Spleen (tissue), 11 donors: ENCODE results near the gene TBCC. TPM values are rescaled to one million over a fixed set of nuclear protein-coding genes. Genes with fewer than 3 reads are reported as not detected.

Experiments
- DNase-seq: peaks from one replicate; pipeline ENCODE4 v3.0.0-alpha.2; 2020
- H3K27ac ChIP-seq, 8 donors: fragments of 200-600 bp; sonication (generic) in 7 of 8; 1 replicate in 4 of 8; 2 replicates in 4 of 8; pipeline versions ENCODE4 v1.5.0 to v1.8.0; 2016 to 2021; ENCODE audit warnings: inconsistent platforms in 4 of 8, mild to moderate bottlenecking in 4 of 8, moderate library complexity in 1 of 8
- H3K27me3 ChIP-seq, 7 donors: fragments of 200-600 bp; sonication (generic) in 6 of 7; replicated peaks in 1 of 7; 1 replicate in 4 of 7; 2 replicates in 3 of 7; pipeline versions ENCODE4 v1.5.0 to v1.8.0; 2016 to 2021; ENCODE audit warnings: inconsistent platforms in 3 of 7, mild to moderate bottlenecking in 1 of 7
- H3K36me3 ChIP-seq, 6 donors: fragments of 200-600 bp; sonication (generic) in 5 of 6; 1 replicate in 4 of 6; 2 replicates in 2 of 6; pipeline versions ENCODE4 v1.5.0 to v1.8.0; 2016 to 2021; ENCODE audit warnings: inconsistent platforms in 2 of 6
- H3K4me1 ChIP-seq, 6 donors: fragments of 200-600 bp; sonication (generic) in 5 of 6; 1 replicate in 3 of 6; 2 replicates in 3 of 6; pipeline versions ENCODE4 v1.5.0 to v1.8.0; 2016 to 2021; ENCODE audit warnings: inconsistent platforms in 3 of 6
- H3K4me3 ChIP-seq, 8 donors: fragments of 200-600 bp; sonication (generic) in 7 of 8; 1 replicate in 4 of 8; 2 replicates in 4 of 8; pipeline versions ENCODE4 v1.5.0 to v1.8.0; 2016 to 2021; ENCODE audit warnings: inconsistent platforms in 4 of 8, mild to moderate bottlenecking in 4 of 8, moderate library complexity in 2 of 8
- H3K9me3 ChIP-seq, 8 donors: fragments of 200-600 bp; sonication (generic) in 7 of 8; 1 replicate in 4 of 8; 2 replicates in 4 of 8; pipeline versions ENCODE4 v1.5.0 to v1.8.0; 2016 to 2021; ENCODE audit warnings: inconsistent platforms in 4 of 8
- POLR2A ChIP-seq, 3 donors: fragments of 450-650 bp; IDR thresholded peaks; one replicate each; pipeline ENCODE4 v1.5.1; 2017; ENCODE audit warnings: antibody characterized with exemption in 3 of 3, mild to moderate bottlenecking in 1 of 3
- POLR2AphosphoS5 ChIP-seq, 3 donors: sonication (generic); formaldehyde crosslinking; IDR thresholded peaks; one replicate each; pipeline ENCODE4 v1.5.1; 2017; ENCODE audit warnings: antibody characterized with exemption in 3 of 3
- WGBS, 5 donors: extraction: QIAGEN DNeasy Blood & Tissue Kit in 3 of 5; methylation state at CpG; one replicate each; pipeline versions ENCODE4 v1.1.5 to v1.1.7; 2013 to 2018; 5-methylcytosine and 5-hydroxymethylcytosine counted together
- intact Hi-C: fragments of 100-400 bp; cut with DNase I; formaldehyde crosslinking; loops from one replicate; pipeline ENCODE4 v1.15.0; 2023; ENCODE audit warnings: low total_unique reads
- polyA plus RNA-seq, 3 donors: library from polyadenylated mRNA; stranded (reverse); fragments of 200-250 nt; gene quantifications; one replicate each; pipeline ENCODE4 v1.2.1, GENCODE V29; 2013
- total RNA-seq, 7 donors: library from RNA; depleted of rRNA in 3 of 7; stranded (reverse); fragments of >200 nt in 3 of 7; fragmentation: NEBNext Ultra II Directional in 4 of 7; extraction: Animal tissue kit (Norgen Biotek cat#: 25700) in 4 of 7; gene quantifications; one replicate each; pipeline versions ENCODE4 v1.1.0 to v1.2.1, GENCODE V29; 2016 to 2021
- TF ChIP-seq, protein P1 (sequence below), 11 experiments: fragments of 200-600 bp in 7 of 11; fragments of 450-650 bp in 4 of 11; sonication (generic) in 4 of 11; IDR thresholded peaks in 8 of 11; conservative IDR thresholded peaks in 3 of 11; 1 replicate in 7 of 11; 2 replicates in 4 of 11; pipeline versions ENCODE4 v1.4.0 to v1.8.0; 2016 to 2021; ENCODE audit warnings: antibody characterized with exemption in 11 of 11, inconsistent platforms in 4 of 11, mild to moderate bottlenecking in 1 of 11
- donor health status: healthy with polysubstance abuse.
- donor health status: DM: no; HTN: no; CAD: no; lungs with moderate emphysema.
- donor health status: DM: no; HTN: no; CAD: no.
- donor health status: Bipolar disorder and iron deficiency.
- donor health status: healthy.
- donor health status: DM: no; HTN: no; CAD: no.
- donor health status: DM: yes; HTN: yes; CAD: no.

Gene TBCC
- total and polyA plus RNA-seq, 10 donors = 22.2 to 63.3 (median 44.4) TPM

DNA sequence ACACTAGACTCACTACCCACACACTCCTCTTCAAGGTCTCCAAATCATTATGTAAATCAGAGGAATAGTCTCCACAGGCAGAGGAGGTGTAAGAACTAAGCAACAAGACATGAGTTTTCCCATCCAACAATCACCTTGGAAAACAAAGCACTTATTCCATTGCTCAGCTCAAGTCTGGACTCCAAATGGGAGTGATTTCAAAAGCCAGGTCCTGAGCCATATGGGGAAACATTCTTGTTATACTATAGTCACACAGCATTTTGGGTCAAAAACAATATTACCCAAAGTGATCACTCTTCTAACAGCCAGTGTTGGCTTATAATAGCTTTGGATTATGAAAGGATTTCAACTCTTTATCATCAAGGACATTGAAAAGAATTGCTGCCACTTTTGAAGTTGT is 19.9 kb downstream of the TBCC start:
- H3K4me1 ChIP-seq = peaks cover 0 to 20% (median 15%) of the 10 kb centered on the region in 6 donors
- H3K9me3 ChIP-seq = no peaks in the 10 kb centered on the region
- intact Hi-C loops = loop anchor here (5.0 kb wide), 1 partner anchor 64 kb away; no protein-coding TSS in a partner anchor
- DNase-seq = no peak
- H3K36me3 ChIP-seq = no peaks in the 10 kb centered on the region
- H3K27ac ChIP-seq = peak overlapping the region in 7 of 8 donors; percentile 77 to 88 (median 83)
- TF ChIP-seq POLR2AphosphoS5 (IDR thresholded peaks at IDR 0.05) (no peak), POLR2A (IDR thresholded peaks at IDR 0.05) (no peak)
- TF ChIP-seq, protein P1, sequence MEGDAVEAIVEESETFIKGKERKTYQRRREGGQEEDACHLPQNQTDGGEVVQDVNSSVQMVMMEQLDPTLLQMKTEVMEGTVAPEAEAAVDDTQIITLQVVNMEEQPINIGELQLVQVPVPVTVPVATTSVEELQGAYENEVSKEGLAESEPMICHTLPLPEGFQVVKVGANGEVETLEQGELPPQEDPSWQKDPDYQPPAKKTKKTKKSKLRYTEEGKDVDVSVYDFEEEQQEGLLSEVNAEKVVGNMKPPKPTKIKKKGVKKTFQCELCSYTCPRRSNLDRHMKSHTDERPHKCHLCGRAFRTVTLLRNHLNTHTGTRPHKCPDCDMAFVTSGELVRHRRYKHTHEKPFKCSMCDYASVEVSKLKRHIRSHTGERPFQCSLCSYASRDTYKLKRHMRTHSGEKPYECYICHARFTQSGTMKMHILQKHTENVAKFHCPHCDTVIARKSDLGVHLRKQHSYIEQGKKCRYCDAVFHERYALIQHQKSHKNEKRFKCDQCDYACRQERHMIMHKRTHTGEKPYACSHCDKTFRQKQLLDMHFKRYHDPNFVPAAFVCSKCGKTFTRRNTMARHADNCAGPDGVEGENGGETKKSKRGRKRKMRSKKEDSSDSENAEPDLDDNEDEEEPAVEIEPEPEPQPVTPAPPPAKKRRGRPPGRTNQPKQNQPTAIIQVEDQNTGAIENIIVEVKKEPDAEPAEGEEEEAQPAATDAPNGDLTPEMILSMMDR (IDR thresholded peaks at IDR 0.05 in 8 of 11, conservative IDR thresholded peaks at IDR 0.05 in 3 of 11) = no peak
- peak overlapping the region in 4 of 8 donors; percentile 48 to 71 (median 52) for H3K4me3 ChIP-seq
- no peaks in the 10 kb centered on the region for H3K27me3 ChIP-seq

DNA sequence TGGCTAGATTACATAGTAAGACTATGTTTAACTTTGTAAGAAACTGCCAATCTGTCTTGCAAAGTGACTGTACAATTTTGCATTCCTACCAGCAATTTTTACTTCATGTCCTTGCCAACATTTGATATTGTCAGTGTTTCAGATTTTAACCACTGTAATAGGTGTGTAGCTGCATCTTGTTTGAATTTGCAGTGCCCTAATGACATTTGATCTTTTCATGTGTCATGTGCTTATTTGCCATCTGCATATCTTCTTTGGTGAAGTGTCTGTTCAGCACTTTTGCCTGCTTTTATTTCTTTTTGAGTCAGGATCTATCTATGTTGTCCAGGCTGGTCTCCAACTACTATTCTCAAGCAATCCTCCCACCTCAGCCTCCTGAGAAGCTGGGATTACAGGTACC is 21.1 kb downstream of the TBCC start:
- no peak for DNase-seq
- H3K27ac ChIP-seq = no peak overlapping the region
- no peaks in the 10 kb centered on the region for H3K9me3 ChIP-seq
- intact Hi-C loops = loop anchor here (5.0 kb wide), 1 partner anchor 63 kb away; no protein-coding TSS in a partner anchor
- no peaks in the 10 kb centered on the region for H3K27me3 ChIP-seq
- peaks cover 0 to 20% (median 15%) of the 10 kb centered on the region in 6 donors for H3K4me1 ChIP-seq
- no peak overlapping the region for H3K4me3 ChIP-seq
- H3K36me3 ChIP-seq = no peaks in the 10 kb centered on the region
- TF ChIP-seq, protein P1 (IDR thresholded peaks at IDR 0.05 in 8 of 11, conservative IDR thresholded peaks at IDR 0.05 in 3 of 11) = no peak
- no peak for TF ChIP-seq POLR2AphosphoS5 (IDR thresholded peaks at IDR 0.05)
- no peak for TF ChIP-seq POLR2A (IDR thresholded peaks at IDR 0.05)

DNA sequence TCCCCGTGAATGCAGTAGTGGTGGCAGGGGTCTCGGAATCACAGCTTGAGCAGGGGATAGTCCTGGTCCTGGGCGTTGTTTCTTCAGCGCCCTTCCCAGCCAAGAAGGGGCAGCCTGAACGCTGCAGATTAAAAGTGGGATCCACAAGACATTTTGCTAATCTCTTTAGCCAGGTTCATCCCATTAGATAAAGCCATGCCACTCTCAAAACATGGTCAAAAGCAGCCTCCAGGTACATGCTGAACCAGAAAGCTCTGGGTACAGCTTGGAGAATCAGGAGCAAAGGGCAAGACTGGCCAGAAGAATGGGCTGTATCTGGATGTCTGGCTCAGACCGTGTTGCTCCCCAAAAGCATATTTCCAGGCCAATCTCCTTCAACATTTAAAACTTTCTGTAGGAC is 23.4 kb downstream of the TBCC start, which contains the start of gene PRPH2:
Gene PRPH2 (minus strand): TSS at position 101 of the 400 bp plus-strand sequence. CDS start 263 bp downstream, outside the sequence.
- Histone ChIP-seq H3K27ac (no peak within 1 kb of the TSS), H3K9me3 (no peaks in the 10 kb centered on the region), H3K4me1 (peaks cover 0 to 19% (median 15%) of the 10 kb centered on the region in 6 donors), H3K4me3 (no peak within 1 kb of the TSS), H3K36me3 (no peaks in the 10 kb centered on the region), H3K27me3 (no peaks in the 10 kb centered on the region)
- WGBS, 5 donors = 87 to 94% (median 90%) methylated on average over 6 of the region's 6 CpGs
- DNase-seq = no peak
- TF ChIP-seq POLR2AphosphoS5 (IDR thresholded peaks at IDR 0.05) (no peak), POLR2A (IDR thresholded peaks at IDR 0.05) (no peak)
- TF ChIP-seq, protein P1 (IDR thresholded peaks at IDR 0.05 in 8 of 11, conservative IDR thresholded peaks at IDR 0.05 in 3 of 11) = no peak
- intact Hi-C loops = no loop called here

DNA sequence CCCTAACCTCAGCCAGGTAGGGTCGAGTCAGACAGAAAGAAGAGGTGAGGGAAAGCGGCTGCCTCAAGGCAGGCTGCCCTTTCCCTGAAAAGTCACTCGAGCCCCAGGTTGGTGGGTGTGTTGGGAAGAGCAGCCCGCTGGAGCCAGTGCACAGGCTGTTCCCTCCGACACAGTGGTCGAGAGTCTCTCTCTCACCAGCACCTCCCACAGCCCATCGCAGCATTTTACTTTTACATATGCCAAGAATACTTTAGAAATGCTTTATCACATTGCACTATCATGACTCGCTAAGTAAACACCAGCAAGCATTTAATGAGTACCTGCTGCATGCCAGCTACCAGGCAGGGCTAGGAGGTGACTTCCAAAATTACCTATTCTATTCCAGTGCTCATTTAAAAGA is 25.2 kb downstream of the TBCC start:
- H3K27ac ChIP-seq = no peak overlapping the region
- DNase-seq = no peak
- no peak overlapping the region for H3K4me3 ChIP-seq
- no peaks in the 10 kb centered on the region for H3K27me3 ChIP-seq
- H3K36me3 ChIP-seq = no peaks in the 10 kb centered on the region
- intact Hi-C loops = no loop called here
- no peaks in the 10 kb centered on the region for H3K9me3 ChIP-seq
- WGBS, 5 donors = 70 to 84% (median 82%) methylated on average over 8 of the region's 8 CpGs
- peaks cover 0 to 2% (median under 1%) of the 10 kb centered on the region in 6 donors for H3K4me1 ChIP-seq
- TF ChIP-seq, protein P1 (IDR thresholded peaks at IDR 0.05 in 8 of 11, conservative IDR thresholded peaks at IDR 0.05 in 3 of 11) = no peak
- TF ChIP-seq POLR2AphosphoS5 (IDR thresholded peaks at IDR 0.05) = no peak
- no peak for TF ChIP-seq POLR2A (IDR thresholded peaks at IDR 0.05)
